Astrocyte (in vitro differentiated cells and primary cell): Measurements from ENCODE around the gene WDR83. TPM values are rescaled to one million over a fixed set of nuclear protein-coding genes. Genes with fewer than 3 reads are reported as not detected.

Source experiments
- DNase-seq: peaks from one replicate; pipeline ENCODE4 v3.0.0-alpha.2; 2010; ENCODE audit warnings: low read depth
- FAIRE-seq: peaks from 2 replicates; lab custom pipeline; 2011; peaks lifted over from hg19 to GRCh38; lab: Jason Lieb, UNC
- H2AFZ ChIP-seq: 2 replicates; pipeline ENCODE4 v1.6.0; 2012; ENCODE audit warnings: low read depth, low read length, inconsistent platforms
- H3K27ac ChIP-seq: 2 replicates; pipeline ENCODE4 v1.5.1; 2011; ENCODE audit warnings: low read depth, low read length, inconsistent platforms
- H3K27me3 ChIP-seq: 2 replicates; pipeline ENCODE4 v1.6.0; 2011; ENCODE audit warnings: low read length, inconsistent platforms; ENCODE audit not compliant: insufficient read depth
- H3K36me3 ChIP-seq: 2 replicates; pipeline ENCODE4 v1.5.1; 2011; ENCODE audit warnings: low read length, inconsistent platforms; ENCODE audit not compliant: insufficient read depth
- H3K4me1 ChIP-seq: 2 replicates; pipeline ENCODE4 v1.5.1; 2011; ENCODE audit warnings: low read length, inconsistent platforms; ENCODE audit not compliant: insufficient read depth
- H3K4me2 ChIP-seq: 2 replicates; pipeline ENCODE4 v1.6.0; 2012; ENCODE audit warnings: low read length, inconsistent platforms
- H3K4me3 ChIP-seq: 2 replicates; pipeline ENCODE4 v1.5.1; 2011; ENCODE audit warnings: low read depth, mild to moderate bottlenecking, low read length, inconsistent platforms; ENCODE audit not compliant: insufficient read depth
- H3K79me2 ChIP-seq: 2 replicates; pipeline ENCODE4 v1.6.0; 2012; ENCODE audit warnings: mild to moderate bottlenecking, low read length, inconsistent platforms; ENCODE audit not compliant: insufficient read depth
- H3K9ac ChIP-seq: 2 replicates; pipeline ENCODE4 v1.6.0; 2012; ENCODE audit warnings: mild to moderate bottlenecking, low read length, inconsistent platforms
- H3K9me3 ChIP-seq: 2 replicates; pipeline ENCODE4 v1.5.1; 2012; ENCODE audit warnings: low read depth, mild to moderate bottlenecking, low read length, inconsistent platforms; ENCODE audit not compliant: insufficient read depth
- H4K20me1 ChIP-seq: 2 replicates; pipeline ENCODE4 v1.6.0; 2012; ENCODE audit warnings: low read length, inconsistent platforms; ENCODE audit not compliant: insufficient read depth
- H3K27ac Mint-ChIP-seq: one replicate; pipeline ENCODE4 v1.8.0; 2021; ENCODE audit warnings: mild to moderate bottlenecking, mixed read lengths; ENCODE audit not compliant: unreplicated experiment
- H3K27me3 Mint-ChIP-seq: one replicate; pipeline ENCODE4 v1.8.0; 2021; ENCODE audit warnings: low read depth, mixed read lengths; ENCODE audit not compliant: unreplicated experiment
- H3K36me3 Mint-ChIP-seq: one replicate; pipeline ENCODE4 v1.8.0; 2021; ENCODE audit warnings: low read depth, mixed read lengths; ENCODE audit not compliant: unreplicated experiment
- H3K4me1 Mint-ChIP-seq: one replicate; pipeline ENCODE4 v1.8.0; 2021; ENCODE audit warnings: low read depth, mixed read lengths; ENCODE audit not compliant: unreplicated experiment
- H3K4me3 Mint-ChIP-seq: one replicate; pipeline ENCODE4 v1.8.0; 2021; ENCODE audit warnings: mild to moderate bottlenecking, moderate library complexity, mixed read lengths; ENCODE audit not compliant: unreplicated experiment
- H3K9me3 Mint-ChIP-seq: one replicate; pipeline ENCODE4 v1.8.0; 2021; ENCODE audit warnings: mild to moderate bottlenecking, mixed read lengths; ENCODE audit not compliant: unreplicated experiment
- CTCF ChIP-seq: IDR thresholded peaks from 2 replicates; pipeline ENCODE4 v1.5.1; 2011; ENCODE audit warnings: low read depth, mild to moderate bottlenecking, inconsistent platforms, low read length, moderate library complexity; ENCODE audit not compliant: insufficient read depth
- EZH2 ChIP-seq: IDR thresholded peaks from 2 replicates; pipeline ENCODE4 v1.6.1; 2012; ENCODE audit warnings: mild to moderate bottlenecking, low read length, inconsistent platforms; ENCODE audit not compliant: insufficient read depth
- total RNA-seq: library from RNA; stranded (reverse); gene quantifications from 2 replicates; pipeline ENCODE4 v1.2.1, GENCODE V29; 2021

The WDR83 gene
- total RNA-seq, 1 donor from 2014 or later, result 13.3 TPM

GRCh38 chr19:12715929-12716328, 49.3 kb downstream of the WDR83 start:
- H3K27me3 Mint-ChIP-seq, result no peaks in the 10 kb centered on the region
- TF ChIP-seq CTCF (no peak), EZH2 (no peak)
- peaks cover 71% of the 10 kb centered on the region for H4K20me1 ChIP-seq
- no peak overlapping the region for H3K27ac Mint-ChIP-seq
- H3K79me2 ChIP-seq, result peaks cover 75% of the 10 kb centered on the region
- no peak overlapping the region for H3K4me3 Mint-ChIP-seq
- H3K27ac ChIP-seq, result no peak overlapping the region
- peaks cover 18% of the 10 kb centered on the region for H3K36me3 Mint-ChIP-seq
- H3K4me2 ChIP-seq, result no peak overlapping the region
- H3K4me3 ChIP-seq, result no peak overlapping the region
- no peaks in the 10 kb centered on the region for H3K9me3 Mint-ChIP-seq
- FAIRE-seq, result no peak
- no peaks in the 10 kb centered on the region for H3K27me3 ChIP-seq
- no peak overlapping the region for H3K9ac ChIP-seq
- H3K36me3 ChIP-seq, result peaks cover 33% of the 10 kb centered on the region
- H3K9me3 ChIP-seq, result no peaks in the 10 kb centered on the region
- H3K4me1 Mint-ChIP-seq, result peaks cover 6% of the 10 kb centered on the region
- no peak overlapping the region for H2AFZ ChIP-seq
- DNase-seq, result no peak
- peaks cover 13% of the 10 kb centered on the region for H3K4me1 ChIP-seq

GRCh38 chr19:12720296-12720695, 53.7 kb downstream of the WDR83 start:
- Histone ChIP-seq H3K4me3 (peak overlapping the region; percentile 92), H3K79me2 (peaks cover 86% of the 10 kb centered on the region), H4K20me1 (peaks cover 58% of the 10 kb centered on the region), H3K36me3 (peaks cover 17% of the 10 kb centered on the region), H3K9ac (peak overlapping the region; percentile 89), H3K9me3 (no peaks in the 10 kb centered on the region), H2AFZ (no peak overlapping the region), H3K27me3 (no peaks in the 10 kb centered on the region), H3K27ac (peak overlapping the region; percentile 17), H3K4me1 (peaks cover 17% of the 10 kb centered on the region), H3K4me2 (peak overlapping the region; percentile 95)
- FAIRE-seq (no peak), DNase-seq (no peak)
- Mint-ChIP-seq H3K4me3 (peak overlapping the region; percentile 80), H3K27ac (peak overlapping the region; percentile 68), H3K36me3 (peaks cover 18% of the 10 kb centered on the region), H3K4me1 (peaks cover 15% of the 10 kb centered on the region), H3K9me3 (no peaks in the 10 kb centered on the region), H3K27me3 (no peaks in the 10 kb centered on the region)
- TF ChIP-seq EZH2 (no peak), CTCF (no peak)

GRCh38 chr19:12720851-12721655, 54.4 kb downstream of the WDR83 start:
- Histone ChIP-seq H3K4me1 (peaks cover 17% of the 10 kb centered on the region), H4K20me1 (peaks cover 50% of the 10 kb centered on the region), H3K4me3 (peak overlapping the region; percentile 92), H3K27me3 (no peaks in the 10 kb centered on the region), H3K4me2 (peak overlapping the region; percentile 95), H3K36me3 (peaks cover 15% of the 10 kb centered on the region), H3K9ac (peak overlapping the region; percentile 89), H3K79me2 (peaks cover 79% of the 10 kb centered on the region), H3K27ac (peak overlapping the region; percentile 86), H2AFZ (no peak overlapping the region), H3K9me3 (no peaks in the 10 kb centered on the region)
- TF ChIP-seq CTCF (no peak), EZH2 (no peak)
- H3K36me3 Mint-ChIP-seq, result peaks cover 15% of the 10 kb centered on the region
- no peaks in the 10 kb centered on the region for H3K27me3 Mint-ChIP-seq
- peaks cover 15% of the 10 kb centered on the region for H3K4me1 Mint-ChIP-seq
- FAIRE-seq (no peak), DNase-seq (peak; percentile 14)
- peak overlapping the region; percentile 99 for H3K4me3 Mint-ChIP-seq
- H3K9me3 Mint-ChIP-seq, result no peaks in the 10 kb centered on the region
- H3K27ac Mint-ChIP-seq, result peak overlapping the region; percentile 98
